GM23338 (cell line): ENCODE measurements around the gene ABCC12. TPM values are rescaled to one million over a fixed set of nuclear protein-coding genes. Genes with fewer than 3 reads are reported as not detected.

Experiments used
- ATAC-seq: fragments of 200-7000 bp; cut with Tn5 transposase; 3 replicates; pipeline ENCODE4 v1.9.1; 2020
- DNase-seq: peaks from one replicate; pipeline ENCODE4 v3.0.0-alpha.2; 2015; ENCODE audit warnings: low spot score
- H2AFZ ChIP-seq: fragments of 200-600 bp; sonication (generic); 2 replicates; pipeline ENCODE4 v1.8.0; 2016; ENCODE audit warnings: antibody characterized with exemption, mild to moderate bottlenecking, moderate library complexity
- H3F3A ChIP-seq: fragments of 200-600 bp; sonication (generic); replicated peaks from 2 replicates; pipeline ENCODE4 v1.8.0; 2017; ENCODE audit warnings: antibody characterized with exemption, mixed run types, low read depth
- H3K27ac ChIP-seq: fragments of 200-600 bp; sonication (generic); 2 replicates; pipeline ENCODE4 v1.6.1; 2016; ENCODE audit warnings: low read depth
- H3K27me3 ChIP-seq: fragments of 200-600 bp; sonication (generic); 2 replicates; pipeline ENCODE4 v1.8.0; 2016; ENCODE audit warnings: mild to moderate bottlenecking, mixed run types, moderate library complexity; ENCODE audit not compliant: insufficient read depth
- H3K36me3 ChIP-seq: fragments of 200-600 bp; sonication (generic); 2 replicates; pipeline ENCODE4 v1.8.0; 2016; ENCODE audit warnings: mild to moderate bottlenecking; ENCODE audit not compliant: insufficient read depth
- H3K4me1 ChIP-seq: fragments of 200-600 bp; sonication (generic); 2 replicates; pipeline ENCODE4 v1.8.0; 2016; ENCODE audit warnings: mild to moderate bottlenecking, moderate library complexity; ENCODE audit not compliant: insufficient read depth
- H3K4me2 ChIP-seq: fragments of 200-600 bp; sonication (generic); 2 replicates; pipeline ENCODE4 v1.7.1; 2017; ENCODE audit warnings: mixed run types
- H3K4me3 ChIP-seq: fragments of 200-600 bp; sonication (generic); 2 replicates; pipeline ENCODE4 v1.6.1; 2016; ENCODE audit warnings: mixed run types
- H3K79me2 ChIP-seq: fragments of 200-600 bp; sonication (generic); replicated peaks from 2 replicates; pipeline ENCODE4 v1.8.0; 2017; ENCODE audit warnings: mild to moderate bottlenecking; ENCODE audit not compliant: insufficient read depth
- H3K9me2 ChIP-seq: fragments of 200-600 bp; sonication (generic); 2 replicates; pipeline ENCODE4 v1.8.0; 2017; ENCODE audit not compliant: insufficient read depth
- H4K20me1 ChIP-seq: fragments of 200-600 bp; sonication (generic); replicated peaks from 2 replicates; pipeline ENCODE4 v1.8.0; 2017; ENCODE audit warnings: mild to moderate bottlenecking; ENCODE audit not compliant: insufficient read depth
- H3K27ac Mint-ChIP-seq: 2 replicates; pipeline ENCODE4 v1.8.0; 2020; ENCODE audit warnings: inconsistent platforms, mild to moderate bottlenecking, moderate library complexity, mixed read lengths
- H3K27me3 Mint-ChIP-seq: 3 replicates; pipeline ENCODE4 v1.8.0; 2022; ENCODE audit warnings: low read depth, mild to moderate bottlenecking, moderate library complexity, mixed read lengths, inconsistent platforms; ENCODE audit not compliant: insufficient read depth, poor library complexity
- H3K36me3 Mint-ChIP-seq: 3 replicates; pipeline ENCODE4 v1.8.0; 2021; ENCODE audit warnings: low read depth, mild to moderate bottlenecking, inconsistent platforms, moderate library complexity, mixed read lengths
- H3K4me1 Mint-ChIP-seq: 3 replicates; pipeline ENCODE4 v1.8.0; 2020; ENCODE audit warnings: mild to moderate bottlenecking, inconsistent platforms, mixed read lengths
- H3K4me3 Mint-ChIP-seq: 3 replicates; pipeline ENCODE4 v1.8.0; 2021; ENCODE audit warnings: moderate library complexity, mild to moderate bottlenecking, inconsistent platforms, mixed read lengths
- H3K9me3 Mint-ChIP-seq: 3 replicates; pipeline ENCODE4 v1.8.0; 2020; ENCODE audit warnings: moderate library complexity, mild to moderate bottlenecking, inconsistent platforms, mixed read lengths
- ETS1 ChIP-seq: IDR thresholded peaks from 2 replicates; pipeline ENCODE4 v1.6.1; 2016; ENCODE audit warnings: antibody characterized with exemption
- EZH2 ChIP-seq: fragments of 200-600 bp; sonication (generic); IDR thresholded peaks from one replicate; pipeline ENCODE4 v1.8.0; 2017; ENCODE audit warnings: antibody characterized with exemption, mild to moderate bottlenecking, low read depth; ENCODE audit not compliant: unreplicated experiment
- POLR2AphosphoS5 ChIP-seq: IDR thresholded peaks from 2 replicates; pipeline ENCODE4 v1.6.1; 2016; ENCODE audit warnings: antibody characterized with exemption, low read depth
- ZNF114 ChIP-seq: fragments of 250-450 bp; sonication (Bioruptor Pico); IDR thresholded peaks from 2 replicates; pipeline ENCODE4 v1.5.0; 2020; ENCODE audit warnings: mild to moderate bottlenecking, moderate library complexity
- polyA plus RNA-seq: library from polyadenylated mRNA; unstranded; fragments of >200 nt; fragmentation: Nextera tagmentation; extraction: Ambion mirVana; gene quantifications from 2 replicates; pipeline ENCODE4 v1.2.1, GENCODE V29; 2016
- total RNA-seq: library from RNA; depleted of rRNA; stranded (reverse); fragments of >200 nt; shearing (Covaris generic); gene quantifications from 2 replicates; pipeline ENCODE4 v1.2.3, GENCODE V29; 2014
- TF ChIP-seq, protein P1 (sequence below): IDR thresholded peaks from one replicate; pipeline ENCODE4 v1.6.1; 2018; ENCODE audit warnings: antibody characterized with exemption; ENCODE audit not compliant: unreplicated experiment
- TF ChIP-seq, protein P2 (sequence below): fragments of 250-450 bp; sonication (Bioruptor Pico); IDR thresholded peaks from 2 replicates; pipeline ENCODE4 v1.5.0; 2020; ENCODE audit warnings: mild to moderate bottlenecking, moderate library complexity

The ABCC12 gene
- total and polyA plus RNA-seq, 2 experiments from 2014 or later: not detected

GRCh38 chr16:48138543-48138942, 17.2 kb downstream of the ABCC12 start (continued):
- TF ChIP-seq, protein P1, sequence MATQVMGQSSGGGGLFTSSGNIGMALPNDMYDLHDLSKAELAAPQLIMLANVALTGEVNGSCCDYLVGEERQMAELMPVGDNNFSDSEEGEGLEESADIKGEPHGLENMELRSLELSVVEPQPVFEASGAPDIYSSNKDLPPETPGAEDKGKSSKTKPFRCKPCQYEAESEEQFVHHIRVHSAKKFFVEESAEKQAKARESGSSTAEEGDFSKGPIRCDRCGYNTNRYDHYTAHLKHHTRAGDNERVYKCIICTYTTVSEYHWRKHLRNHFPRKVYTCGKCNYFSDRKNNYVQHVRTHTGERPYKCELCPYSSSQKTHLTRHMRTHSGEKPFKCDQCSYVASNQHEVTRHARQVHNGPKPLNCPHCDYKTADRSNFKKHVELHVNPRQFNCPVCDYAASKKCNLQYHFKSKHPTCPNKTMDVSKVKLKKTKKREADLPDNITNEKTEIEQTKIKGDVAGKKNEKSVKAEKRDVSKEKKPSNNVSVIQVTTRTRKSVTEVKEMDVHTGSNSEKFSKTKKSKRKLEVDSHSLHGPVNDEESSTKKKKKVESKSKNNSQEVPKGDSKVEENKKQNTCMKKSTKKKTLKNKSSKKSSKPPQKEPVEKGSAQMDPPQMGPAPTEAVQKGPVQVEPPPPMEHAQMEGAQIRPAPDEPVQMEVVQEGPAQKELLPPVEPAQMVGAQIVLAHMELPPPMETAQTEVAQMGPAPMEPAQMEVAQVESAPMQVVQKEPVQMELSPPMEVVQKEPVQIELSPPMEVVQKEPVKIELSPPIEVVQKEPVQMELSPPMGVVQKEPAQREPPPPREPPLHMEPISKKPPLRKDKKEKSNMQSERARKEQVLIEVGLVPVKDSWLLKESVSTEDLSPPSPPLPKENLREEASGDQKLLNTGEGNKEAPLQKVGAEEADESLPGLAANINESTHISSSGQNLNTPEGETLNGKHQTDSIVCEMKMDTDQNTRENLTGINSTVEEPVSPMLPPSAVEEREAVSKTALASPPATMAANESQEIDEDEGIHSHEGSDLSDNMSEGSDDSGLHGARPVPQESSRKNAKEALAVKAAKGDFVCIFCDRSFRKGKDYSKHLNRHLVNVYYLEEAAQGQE: no peak
- no peak for TF ChIP-seq ETS1
- TF ChIP-seq, protein P2, sequence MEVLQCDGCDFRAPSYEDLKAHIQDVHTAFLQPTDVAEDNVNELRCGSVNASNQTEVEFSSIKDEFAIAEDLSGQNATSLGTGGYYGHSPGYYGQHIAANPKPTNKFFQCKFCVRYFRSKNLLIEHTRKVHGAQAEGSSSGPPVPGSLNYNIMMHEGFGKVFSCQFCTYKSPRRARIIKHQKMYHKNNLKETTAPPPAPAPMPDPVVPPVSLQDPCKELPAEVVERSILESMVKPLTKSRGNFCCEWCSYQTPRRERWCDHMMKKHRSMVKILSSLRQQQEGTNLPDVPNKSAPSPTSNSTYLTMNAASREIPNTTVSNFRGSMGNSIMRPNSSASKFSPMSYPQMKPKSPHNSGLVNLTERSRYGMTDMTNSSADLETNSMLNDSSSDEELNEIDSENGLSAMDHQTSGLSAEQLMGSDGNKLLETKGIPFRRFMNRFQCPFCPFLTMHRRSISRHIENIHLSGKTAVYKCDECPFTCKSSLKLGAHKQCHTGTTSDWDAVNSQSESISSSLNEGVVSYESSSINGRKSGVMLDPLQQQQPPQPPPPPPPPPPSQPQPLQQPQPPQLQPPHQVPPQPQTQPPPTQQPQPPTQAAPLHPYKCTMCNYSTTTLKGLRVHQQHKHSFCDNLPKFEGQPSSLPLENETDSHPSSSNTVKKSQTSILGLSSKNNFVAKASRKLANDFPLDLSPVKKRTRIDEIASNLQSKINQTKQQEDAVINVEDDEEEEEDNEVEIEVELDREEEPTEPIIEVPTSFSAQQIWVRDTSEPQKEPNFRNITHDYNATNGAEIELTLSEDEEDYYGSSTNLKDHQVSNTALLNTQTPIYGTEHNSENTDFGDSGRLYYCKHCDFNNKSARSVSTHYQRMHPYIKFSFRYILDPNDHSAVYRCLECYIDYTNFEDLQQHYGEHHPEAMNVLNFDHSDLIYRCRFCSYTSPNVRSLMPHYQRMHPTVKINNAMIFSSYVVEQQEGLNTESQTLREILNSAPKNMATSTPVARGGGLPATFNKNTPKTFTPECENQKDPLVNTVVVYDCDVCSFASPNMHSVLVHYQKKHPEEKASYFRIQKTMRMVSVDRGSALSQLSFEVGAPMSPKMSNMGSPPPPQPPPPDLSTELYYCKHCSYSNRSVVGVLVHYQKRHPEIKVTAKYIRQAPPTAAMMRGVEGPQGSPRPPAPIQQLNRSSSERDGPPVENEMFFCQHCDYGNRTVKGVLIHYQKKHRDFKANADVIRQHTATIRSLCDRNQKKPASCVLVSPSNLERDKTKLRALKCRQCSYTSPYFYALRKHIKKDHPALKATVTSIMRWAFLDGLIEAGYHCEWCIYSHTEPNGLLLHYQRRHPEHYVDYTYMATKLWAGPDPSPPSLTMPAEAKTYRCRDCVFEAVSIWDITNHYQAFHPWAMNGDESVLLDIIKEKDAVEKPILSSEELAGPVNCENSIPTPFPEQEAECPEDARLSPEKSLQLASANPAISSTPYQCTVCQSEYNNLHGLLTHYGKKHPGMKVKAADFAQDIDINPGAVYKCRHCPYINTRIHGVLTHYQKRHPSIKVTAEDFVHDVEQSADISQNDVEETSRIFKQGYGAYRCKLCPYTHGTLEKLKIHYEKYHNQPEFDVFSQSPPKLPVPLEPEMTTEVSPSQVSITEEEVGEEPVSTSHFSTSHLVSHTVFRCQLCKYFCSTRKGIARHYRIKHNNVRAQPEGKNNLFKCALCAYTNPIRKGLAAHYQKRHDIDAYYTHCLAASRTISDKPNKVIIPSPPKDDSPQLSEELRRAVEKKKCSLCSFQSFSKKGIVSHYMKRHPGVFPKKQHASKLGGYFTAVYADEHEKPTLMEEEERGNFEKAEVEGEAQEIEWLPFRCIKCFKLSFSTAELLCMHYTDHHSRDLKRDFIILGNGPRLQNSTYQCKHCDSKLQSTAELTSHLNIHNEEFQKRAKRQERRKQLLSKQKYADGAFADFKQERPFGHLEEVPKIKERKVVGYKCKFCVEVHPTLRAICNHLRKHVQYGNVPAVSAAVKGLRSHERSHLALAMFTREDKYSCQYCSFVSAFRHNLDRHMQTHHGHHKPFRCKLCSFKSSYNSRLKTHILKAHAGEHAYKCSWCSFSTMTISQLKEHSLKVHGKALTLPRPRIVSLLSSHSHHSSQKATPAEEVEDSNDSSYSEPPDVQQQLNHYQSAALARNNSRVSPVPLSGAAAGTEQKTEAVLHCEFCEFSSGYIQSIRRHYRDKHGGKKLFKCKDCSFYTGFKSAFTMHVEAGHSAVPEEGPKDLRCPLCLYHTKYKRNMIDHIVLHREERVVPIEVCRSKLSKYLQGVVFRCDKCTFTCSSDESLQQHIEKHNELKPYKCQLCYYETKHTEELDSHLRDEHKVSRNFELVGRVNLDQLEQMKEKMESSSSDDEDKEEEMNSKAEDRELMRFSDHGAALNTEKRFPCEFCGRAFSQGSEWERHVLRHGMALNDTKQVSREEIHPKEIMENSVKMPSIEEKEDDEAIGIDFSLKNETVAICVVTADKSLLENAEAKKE (CRISPR knock-in tag): no peak

GRCh38 chr16:48137822-48138221, 18.0 kb downstream of the ABCC12 start:
- 0 out of 3 replicates have a peak, but pooled peaks cover 4% of the 10 kb centered on the region for H3K4me1 Mint-ChIP-seq
- H3K9me3 Mint-ChIP-seq: no peaks in the 10 kb centered on the region
- Histone ChIP-seq H4K20me1 (no peaks in the 10 kb centered on the region), H3K27ac (no peak overlapping the region), H3K4me1 (no peaks in the 10 kb centered on the region), H3K9me2 (peaks cover 14% of the 10 kb centered on the region; the same call in 1 of the 2 replicates), H3K36me3 (no peaks in the 10 kb centered on the region), H3F3A (no peaks in the 10 kb centered on the region), H3K79me2 (no peaks in the 10 kb centered on the region), H3K27me3 (no peaks in the 10 kb centered on the region), H3K4me2 (no peak overlapping the region), H3K4me3 (no peak overlapping the region), H2AFZ (no peak overlapping the region)
- DNase-seq: no peak
- H3K27me3 Mint-ChIP-seq: peaks cover 10% of the 10 kb centered on the region
- H3K36me3 Mint-ChIP-seq: no peaks in the 10 kb centered on the region
- no peak overlapping the region for H3K27ac Mint-ChIP-seq
- no peak for ATAC-seq
- H3K4me3 Mint-ChIP-seq: no peak overlapping the region
- TF ChIP-seq ZNF114 (CRISPR knock-in tag) (no peak), POLR2AphosphoS5 (no peak), ETS1 (no peak), EZH2 (no peak)
- TF ChIP-seq, protein P1: no peak
